Mesendoderm (in vitro differentiated cells): ENCODE measurements around the gene SLC25A30.
"Not testable (repeated sequence)": the region's sequence is repeated elsewhere in the genome, so short reads cannot be mapped to it uniquely, and the experiment has no call there.

ENCODE experiments used
- DNase-seq: peaks from one replicate; pipeline ENCODE4 v3.0.0; 2013
- H2AK5ac ChIP-seq: 2 replicates; pipeline ENCODE4 v1.6.1; 2013; ENCODE audit warnings: low read length, inconsistent platforms
- H2BK120ac ChIP-seq: 2 replicates; pipeline ENCODE4 v1.6.1; 2013; ENCODE audit warnings: low read depth, mild to moderate bottlenecking, low read length, moderate library complexity, mixed read lengths
- H2BK15ac ChIP-seq: replicated peaks from 2 replicates; pipeline ENCODE4 v1.6.1; 2013; ENCODE audit warnings: low read depth, mild to moderate bottlenecking, moderate library complexity
- H2BK5ac ChIP-seq: 2 replicates; pipeline ENCODE4 v1.6.1; 2013; ENCODE audit warnings: low read length, inconsistent platforms
- H3K18ac ChIP-seq: 2 replicates; pipeline ENCODE4 v1.6.1; 2013; ENCODE audit warnings: mild to moderate bottlenecking, low read length, mixed read lengths
- H3K23ac ChIP-seq: one replicate; pipeline ENCODE4 v1.6.1; 2013; ENCODE audit warnings: low read length
- H3K27ac ChIP-seq: 2 replicates; pipeline ENCODE4 v1.5.1; 2013; ENCODE audit warnings: low read depth, mild to moderate bottlenecking, inconsistent platforms, low read length, moderate library complexity
- H3K27me3 ChIP-seq: 2 replicates; pipeline ENCODE4 v1.6.1; 2013; ENCODE audit warnings: low read length, control low read depth, mild to moderate bottlenecking, inconsistent platforms; ENCODE audit not compliant: insufficient read depth, poor library complexity
- H3K36me3 ChIP-seq: 2 replicates; pipeline ENCODE4 v1.6.1; 2013; ENCODE audit warnings: low read length, inconsistent platforms; ENCODE audit not compliant: control insufficient read depth, insufficient read depth
- H3K4ac ChIP-seq: one replicate; pipeline ENCODE4 v1.6.1; 2013; ENCODE audit warnings: low read depth, mild to moderate bottlenecking, low read length, moderate library complexity
- H3K4me1 ChIP-seq: 2 replicates; pipeline ENCODE4 v1.6.1; 2013; ENCODE audit warnings: low read depth, low read length, inconsistent platforms; ENCODE audit not compliant: control insufficient read depth
- H3K4me2 ChIP-seq: 2 replicates; pipeline ENCODE4 v1.6.1; 2013; ENCODE audit warnings: low read length
- H3K4me3 ChIP-seq: 2 replicates; pipeline ENCODE4 v1.5.1; 2013; ENCODE audit warnings: mild to moderate bottlenecking, low read length
- H3K56ac ChIP-seq: one replicate; pipeline ENCODE4 v1.6.1; 2013; ENCODE audit warnings: low read length
- H3K79me1 ChIP-seq: 2 replicates; pipeline ENCODE4 v1.6.1; 2013; ENCODE audit warnings: low read length, inconsistent platforms
- H3K79me2 ChIP-seq: 2 replicates; pipeline ENCODE4 v1.6.1; 2013; ENCODE audit warnings: mild to moderate bottlenecking, low read length; ENCODE audit not compliant: control insufficient read depth, insufficient read depth
- H3K9ac ChIP-seq: 2 replicates; pipeline ENCODE4 v1.6.1; 2013; ENCODE audit warnings: low read length, inconsistent platforms
- H4K5ac ChIP-seq: one replicate; pipeline ENCODE4 v1.6.1; 2013; ENCODE audit warnings: low read length
- H4K8ac ChIP-seq: one replicate; pipeline ENCODE4 v1.6.1; 2013; ENCODE audit warnings: low read depth, mild to moderate bottlenecking, control low read depth, low read length, moderate library complexity
- WGBS: extraction: QIAGEN DNeasy Blood & Tissue Kit; methylation state at CpG from one replicate; pipeline ENCODE4 v1.1.7; 2013; ENCODE audit warnings: low lambda C conversion rate, missing lambda C conversion rate; ENCODE audit not compliant: insufficient coverage; ENCODE audit errors: extremely low coverage; 5-methylcytosine and 5-hydroxymethylcytosine counted together

SLC25A30 gene

GRCh38 chr13:45379516-45379915 lies 38.7 kb downstream of the SLC25A30 start:
- not testable (repeated sequence) for H2BK120ac ChIP-seq, H3K4me2 ChIP-seq, H3K79me2 ChIP-seq, H3K23ac ChIP-seq, H3K79me1 ChIP-seq, H2BK5ac ChIP-seq, H3K56ac ChIP-seq, H3K27ac ChIP-seq, H3K18ac ChIP-seq, H2AK5ac ChIP-seq, H3K4ac ChIP-seq, H3K4me1 ChIP-seq, H4K8ac ChIP-seq, H3K4me3 ChIP-seq, H2BK15ac ChIP-seq, H3K36me3 ChIP-seq, H3K9ac ChIP-seq, H4K5ac ChIP-seq, H3K27me3 ChIP-seq
- peak; percentile 43 for DNase-seq
- WGBS: no CpG with 5 or more reads among the region's 10 CpGs

GRCh38 chr13:45378786-45379185 lies 39.4 kb downstream of the SLC25A30 start:
- not testable (repeated sequence) for H3K4ac ChIP-seq, H4K5ac ChIP-seq, DNase-seq, H3K27me3 ChIP-seq, H3K9ac ChIP-seq, H2BK5ac ChIP-seq, H3K79me1 ChIP-seq, H2BK120ac ChIP-seq, H3K27ac ChIP-seq, H3K18ac ChIP-seq, H3K23ac ChIP-seq, H2BK15ac ChIP-seq, H3K79me2 ChIP-seq, H3K56ac ChIP-seq, H3K4me2 ChIP-seq, H4K8ac ChIP-seq, H3K4me3 ChIP-seq, H3K4me1 ChIP-seq, H2AK5ac ChIP-seq, H3K36me3 ChIP-seq
- no CpG with 5 or more reads among the region's 8 CpGs for WGBS

GRCh38 chr13:45377314-45377713 lies 40.9 kb downstream of the SLC25A30 start:
- H3K4me2 ChIP-seq, H3K27me3 ChIP-seq, H3K27ac ChIP-seq, H3K56ac ChIP-seq, H3K79me2 ChIP-seq, H2BK15ac ChIP-seq, H4K5ac ChIP-seq, H3K18ac ChIP-seq, H3K4ac ChIP-seq, H2BK5ac ChIP-seq, H3K4me1 ChIP-seq, H3K9ac ChIP-seq, DNase-seq, H3K23ac ChIP-seq, H3K4me3 ChIP-seq, H3K79me1 ChIP-seq, H2AK5ac ChIP-seq, H4K8ac ChIP-seq, H3K36me3 ChIP-seq, H2BK120ac ChIP-seq: not testable (repeated sequence)
- WGBS: no CpG with 5 or more reads among the region's 12 CpGs

GRCh38 chr13:45376651-45377050 lies 41.5 kb downstream of the SLC25A30 start:
- not testable (repeated sequence) for H3K79me2 ChIP-seq, H3K4me1 ChIP-seq, H3K9ac ChIP-seq, H3K4me3 ChIP-seq, H3K18ac ChIP-seq, H3K4ac ChIP-seq, H3K27ac ChIP-seq, H3K79me1 ChIP-seq, H3K4me2 ChIP-seq, H2BK5ac ChIP-seq, H3K23ac ChIP-seq, H3K27me3 ChIP-seq, H4K8ac ChIP-seq, H2BK15ac ChIP-seq, H4K5ac ChIP-seq, H2AK5ac ChIP-seq, H2BK120ac ChIP-seq, H3K36me3 ChIP-seq, DNase-seq, H3K56ac ChIP-seq
- no CpG with 5 or more reads among the region's 8 CpGs for WGBS

- H3K27me3 ChIP-seq: no peaks in the 10 kb centered on the region
- no peak overlapping the region for H3K9ac ChIP-seq
- H3K56ac ChIP-seq: no peak overlapping the region
- H3K4ac ChIP-seq: no peak overlapping the region
- no peak overlapping the region for H2BK120ac ChIP-seq
- peaks cover 3% of the 10 kb centered on the region for H3K4me1 ChIP-seq
- H2BK15ac ChIP-seq: no peak overlapping the region
- no peak overlapping the region for H3K4me2 ChIP-seq
- H4K5ac ChIP-seq: no peak overlapping the region
- WGBS: no CpG with 5 or more reads among the region's 3 CpGs
- no peak overlapping the region for H3K18ac ChIP-seq
- no peaks in the 10 kb centered on the region for H3K79me1 ChIP-seq
- no peak overlapping the region for H3K27ac ChIP-seq
- DNase-seq: no peak
- H3K23ac ChIP-seq: no peak overlapping the region
- H3K36me3 ChIP-seq: no peaks in the 10 kb centered on the region
- no peak overlapping the region for H2AK5ac ChIP-seq
- no peak overlapping the region for H3K4me3 ChIP-seq
- no peak overlapping the region for H2BK5ac ChIP-seq
- H4K8ac ChIP-seq: no peak overlapping the region
- no peaks in the 10 kb centered on the region for H3K79me2 ChIP-seq
These were observed 43.3 kb downstream of the SLC25A30 start for GRCh38 chr13:45374917-45375316.

GRCh38 chr13:45373162-45373547 lies 45.0 kb downstream of the SLC25A30 start:
- no CpG with 5 or more reads among the region's 5 CpGs for WGBS
- H2AK5ac ChIP-seq: no peak overlapping the region
- H3K56ac ChIP-seq: no peak overlapping the region
- H2BK15ac ChIP-seq: no peak overlapping the region
- H3K27me3 ChIP-seq: no peaks in the 10 kb centered on the region
- H3K27ac ChIP-seq: no peak overlapping the region
- no peak overlapping the region for H4K5ac ChIP-seq
- no peak for DNase-seq
- no peak overlapping the region for H3K4me2 ChIP-seq
- no peak overlapping the region for H4K8ac ChIP-seq
- H3K18ac ChIP-seq: no peak overlapping the region
- H3K9ac ChIP-seq: no peak overlapping the region
- no peak overlapping the region for H2BK120ac ChIP-seq
- H3K79me2 ChIP-seq: no peaks in the 10 kb centered on the region
- peaks cover 4% of the 10 kb centered on the region for H3K4me1 ChIP-seq
- no peak overlapping the region for H3K23ac ChIP-seq
- H3K4ac ChIP-seq: no peak overlapping the region
- H2BK5ac ChIP-seq: no peak overlapping the region
- H3K4me3 ChIP-seq: no peak overlapping the region
- no peaks in the 10 kb centered on the region for H3K79me1 ChIP-seq
- no peaks in the 10 kb centered on the region for H3K36me3 ChIP-seq
